HG03558 (cell line): ENCODE data around the gene LCNL1.

Source experiments
- ATAC-seq: cut with Tn5 transposase; IDR thresholded peaks from one replicate; pipeline ENCODE4 v1.9.1; 2021; ENCODE audit warnings: moderate number of reproducible peaks; ENCODE audit not compliant: unreplicated experiment; ENCODE audit errors: extremely low read depth

Gene LCNL1

GRCh38 chr9:136982232-136983051, at the start of gene LCNL1:
TSS of gene LCNL1 (plus strand) at chr9:136982993. CDS start at chr9:136983587, 594 bp downstream.
- ATAC-seq, result no peak

- ATAC-seq, result no peak
These were observed 48.5 kb upstream of the LCNL1 start for GRCh38 chr9:136934277-136934676.

- ATAC-seq, result no peak
These were observed 47.1 kb upstream of the LCNL1 start for GRCh38 chr9:136935651-136936050.

GRCh38 chr9:136936645-136937170, 46.1 kb upstream of the LCNL1 start:
- no peak for ATAC-seq

GRCh38 chr9:136937186-136938001, 45.4 kb upstream of the LCNL1 start:
- ATAC-seq, result no peak

- ATAC-seq, result no peak
These were observed 43.3 kb upstream of the LCNL1 start for GRCh38 chr9:136939431-136939995.

GRCh38 chr9:136939996-136940525, 42.7 kb upstream of the LCNL1 start:
- ATAC-seq, result no peak

- ATAC-seq, result no peak
These were observed 42.1 kb upstream of the LCNL1 start for GRCh38 chr9:136940526-136941230.

GRCh38 chr9:136941231-136942111, 41.3 kb upstream of the LCNL1 start:
- no peak for ATAC-seq

GRCh38 chr9:136942112-136942880, 40.5 kb upstream of the LCNL1 start:
- ATAC-seq, result no peak

GRCh38 chr9:136942881-136943230, 39.9 kb upstream of the LCNL1 start:
- no peak for ATAC-seq

GRCh38 chr9:136943291-136944211, 39.2 kb upstream of the LCNL1 start:
- ATAC-seq, result no peak

- ATAC-seq, result peak; percentile 20
These were observed 38.6 kb upstream of the LCNL1 start for GRCh38 chr9:136944212-136944518.

- ATAC-seq, result peak; percentile 46
These were observed 38.1 kb upstream of the LCNL1 start, which contains the start of the genes C8G and FBXW5 for GRCh38 chr9:136944519-136945332. TSS of gene C8G (plus strand) at chr9:136945243. CDS start at chr9:136945321, 78 bp downstream. TSS of gene FBXW5 (minus strand) at chr9:136944738. CDS start at chr9:136944083, 655 bp downstream.

GRCh38 chr9:136945333-136946227, 37.2 kb upstream of the LCNL1 start:
- no peak for ATAC-seq
